Sigmoid colon (tissue), 3 donors: ENCODE results near the gene SOCS1.

Source experiments
- CTCF ChIP-seq, 4 experiments: fragments of 450-650 bp in 3 of 4; fragments of 200-600 bp in 1 of 4; IDR thresholded peaks; one replicate each; pipeline ENCODE4 v1.5.1; 2016 to 2019; ENCODE audit warnings: antibody characterized with exemption in 4 of 4, mild to moderate bottlenecking in 3 of 4, moderate library complexity in 2 of 4
- POLR2A ChIP-seq, 2 donors: fragments of 450-650 bp; IDR thresholded peaks; one replicate each; pipeline ENCODE4 v1.6.1; 2016; ENCODE audit warnings: antibody characterized with exemption in 2 of 2, mild to moderate bottlenecking in 2 of 2, moderate library complexity in 2 of 2

- TF ChIP-seq CTCF (IDR thresholded peaks at IDR 0.05) (no peak), POLR2A (IDR thresholded peaks at IDR 0.05) (no peak)
Measured at GRCh38 chr16:11289202-11289601, 33.2 kb upstream of the SOCS1 start.
